GM08714 (cell line): Measurements from ENCODE around the gene LMNTD2.
A peak's percentile ranks its signal among the peaks of the same experiment; 100 is the strongest.
"Not testable (repeated sequence)": the region's sequence is repeated elsewhere in the genome, so short reads cannot be mapped to it uniquely, and the experiment has no call there.

Experiments used
- H3K4me3 ChIP-seq: fragments of 200-500 bp; sonication (Bioruptor generic); 2 replicates; pipeline ENCODE4 v1.5.1; 2014; ENCODE audit warnings: mild to moderate bottlenecking, low read length, inconsistent platforms
- ZNF274 ChIP-seq: IDR thresholded peaks from 2 replicates; pipeline ENCODE4 v1.6.1; 2012; ENCODE audit warnings: mild to moderate bottlenecking, low read depth, low read length

The LMNTD2 gene

GRCh38 chr11:578276-579035, 17.9 kb upstream of the LMNTD2 start:
- no peak for TF ChIP-seq ZNF274
- H3K4me3 ChIP-seq = no peak overlapping the region

GRCh38 chr11:577611-577894, 17.0 kb upstream of the LMNTD2 start:
- peak overlapping the region; percentile 91 for H3K4me3 ChIP-seq
- TF ChIP-seq ZNF274 = no peak

- H3K4me3 ChIP-seq = peak overlapping the region; percentile 91
- no peak for TF ChIP-seq ZNF274
Measured at GRCh38 chr11:576811-577610, 16.5 kb upstream of the LMNTD2 start.

GRCh38 chr11:575996-576768, 15.6 kb upstream of the LMNTD2 start, which contains the start of gene PHRF1:
Gene PHRF1 (plus strand): TSS chr11:576470. CDS start chr11:581513, 5,043 bp downstream.
- H3K4me3 ChIP-seq = peak within 1 kb of the TSS; percentile 91
- no peak for TF ChIP-seq ZNF274

- peak overlapping the region; percentile 55; the same call in 1 of the 2 replicates for H3K4me3 ChIP-seq
- TF ChIP-seq ZNF274 = no peak
Measured at GRCh38 chr11:575313-575995, 14.9 kb upstream of the LMNTD2 start.

GRCh38 chr11:574632-575312, 14.2 kb upstream of the LMNTD2 start:
- peak overlapping the region; percentile 55; the same call in 1 of the 2 replicates for H3K4me3 ChIP-seq
- TF ChIP-seq ZNF274 = no peak

- H3K4me3 ChIP-seq = not testable (repeated sequence)
Measured at GRCh38 chr11:574031-574570, 13.6 kb upstream of the LMNTD2 start.

- no peak for TF ChIP-seq ZNF274
- H3K4me3 ChIP-seq = no peak overlapping the region
Measured at GRCh38 chr11:573146-573759, 12.7 kb upstream of the LMNTD2 start.

GRCh38 chr11:571802-572185, 11.3 kb upstream of the LMNTD2 start:
- no peak overlapping the region for H3K4me3 ChIP-seq

GRCh38 chr11:569158-569885, 8.8 kb upstream of the LMNTD2 start:
- no peak for TF ChIP-seq ZNF274
- H3K4me3 ChIP-seq = peak overlapping the region; percentile 80

More at GRCh38 chr11:571802-572185, 11.3 kb upstream of the LMNTD2 start:
- TF ChIP-seq ZNF274 = no peak

GRCh38 chr11:568306-569157, 8.0 kb upstream of the LMNTD2 start:
- peak overlapping the region; percentile 80 for H3K4me3 ChIP-seq

More at GRCh38 chr11:568306-569157, 8.0 kb upstream of the LMNTD2 start:
- no peak for TF ChIP-seq ZNF274
